ENCODE measurements around the gene ATP1A1. TPM values are rescaled to one million over a fixed set of nuclear protein-coding genes. Genes with fewer than 3 reads are reported as not detected.

The ATP1A1 gene
- polyA plus RNA-seq, 2 of the 4 experiments (the other 2 are of a cell fraction) = 119 to 171 TPM

- Histone ChIP-seq H3K27ac (peak overlapping the region; percentile 93 to 97), H3K4me1 (peaks cover 67% of the 10 kb centered on the region), H3K4me3 (peak overlapping the region; percentile 99; the same call in 2 of the 3 replicates), H3K9me3 (no peaks in the 10 kb centered on the region), H3K4me2 (peak overlapping the region; percentile 93)
- 11% methylated on average over 9 of the region's 9 CpGs for WGBS (ENCODE audit: missing lambda C conversion rate)
- ChIA-PET CTCF (interaction anchor here (1.2 to 1.6 kb wide), 3 partner anchors 11 to 124 kb away, joined by 3 to 4 read pairs (median 3); no protein-coding TSS in a partner anchor), POLR2A (interaction anchor here (0.6 to 0.9 kb wide), 2 partner anchors 42 to 109 kb away, joined by 3 to 4 read pairs; no protein-coding TSS in a partner anchor)
- TF ChIP-seq HEYL (CRISPR knock-in tag; IDR thresholded peaks at IDR 0.05) = no peak
- TF ChIP-seq FOSL2 (IDR thresholded peaks at IDR 0.05) = no peak
- TF ChIP-seq FOSL2 (CRISPR knock-in tag; IDR thresholded peaks at IDR 0.05) = 0 out of 2 replicates have a peak, but pooled peaks have one; percentile 17
- TF ChIP-seq MAFK (IDR thresholded peaks at IDR 0.05; ENCODE audit: partially characterized antibody) = peak; percentile 43
- no peak for TF ChIP-seq ESRRA (IDR thresholded peaks at IDR 0.05; ENCODE audit: borderline replicate concordance, low read length)
- DNase-seq (ENCODE audit: low read depth in 1 of 2, low spot score in 1 of 2) (peak in 1 of 2 experiments; percentile 46), ATAC-seq (peak in 1 of 2 experiments; percentile 7; a peak in 2 of 6 replicates), FAIRE-seq (no peak)
These were observed 3.1 kb downstream of the ATP1A1 start for GRCh38 chr1:116375887-116376728.

DNA sequence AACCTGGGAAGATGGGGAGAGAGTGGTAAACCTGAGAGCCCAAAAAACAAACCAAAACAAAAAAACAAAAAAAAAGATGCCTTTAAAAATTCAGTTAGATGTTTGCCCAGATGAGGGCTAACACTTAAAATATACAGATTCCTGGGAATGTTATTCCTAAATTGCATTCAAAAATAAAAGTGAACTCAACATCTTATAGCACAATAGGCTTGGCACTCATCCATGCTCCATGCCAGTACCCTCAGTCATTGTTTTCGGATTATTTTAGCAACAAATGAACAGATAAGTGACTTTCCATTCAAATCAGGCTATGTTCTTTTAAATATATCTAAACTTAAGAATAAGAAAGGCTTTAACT is 3.7 kb downstream of the ATP1A1 start:
- WGBS (ENCODE audit: missing lambda C conversion rate) = 17% methylated on average over 1 of the region's 1 CpG
- no peak for ATAC-seq
- Histone ChIP-seq H3K4me3 (peak overlapping the region; percentile 99; the same call in 2 of the 3 replicates), H3K27ac (peak overlapping the region; percentile 93 to 97), H3K4me1 (peaks cover 68% of the 10 kb centered on the region), H3K4me2 (peak overlapping the region; percentile 93), H3K9me3 (no peaks in the 10 kb centered on the region)
- no peak for DNase-seq (ENCODE audit: low read depth in 1 of 2, low spot score in 1 of 2)
- TF ChIP-seq HEYL (CRISPR knock-in tag; IDR thresholded peaks at IDR 0.05) = no peak
- no peak for TF ChIP-seq JUNB (IDR thresholded peaks at IDR 0.05)
- no peak for TF ChIP-seq ESRRA (IDR thresholded peaks at IDR 0.05; ENCODE audit: borderline replicate concordance, low read length)
- no peak for TF ChIP-seq ZFP36 (IDR thresholded peaks at IDR 0.05; ENCODE audit: borderline replicate concordance, partially characterized antibody)
- TF ChIP-seq ATOH8 (CRISPR knock-in tag; IDR thresholded peaks at IDR 0.05; ENCODE audit: low read depth) = no peak
- no peak for TF ChIP-seq CHD4 (IDR thresholded peaks at IDR 0.05; ENCODE audit: borderline replicate concordance)
- TF ChIP-seq SREBF2 (IDR thresholded peaks at IDR 0.05) = no peak
- no peak for TF ChIP-seq ZC3H11A (IDR thresholded peaks at IDR 0.05)
- TF ChIP-seq EP300 (IDR thresholded peaks at IDR 0.05) = no peak
- TF ChIP-seq EHF (CRISPR knock-in tag; IDR thresholded peaks at IDR 0.05) = no peak
- FAIRE-seq = no peak
- POLR2A ChIA-PET = interaction anchor here (0.9 kb wide), 1 partner anchor 42 kb away, joined by 3 read pairs; no protein-coding TSS in a partner anchor
- CTCF ChIA-PET = interaction anchor here (1.2 to 1.6 kb wide), 2 partner anchors 10 to 12 kb away, joined by 3 read pairs; no protein-coding TSS in a partner anchor

- Histone ChIP-seq H3K9me3 (no peaks in the 10 kb centered on the region), H3K4me2 (peak overlapping the region; percentile 93), H3K4me3 (peak overlapping the region; percentile 7; the same call in 1 of the 3 replicates), H3K4me1 (peaks cover 63% of the 10 kb centered on the region), H3K27ac (peak overlapping the region; percentile 93 to 97)
- FAIRE-seq (no peak), ATAC-seq (peak in 1 of 2 experiments; percentile 22; a peak in 2 of 6 replicates), DNase-seq (ENCODE audit: low read depth in 1 of 2, low spot score in 1 of 2) (peak in 1 of 2 experiments; percentile 45)
- WGBS (ENCODE audit: missing lambda C conversion rate) = 53% methylated on average over 13 of the region's 13 CpGs
- CTCF ChIA-PET = interaction anchor here (1.6 kb wide), 1 partner anchor 11 kb away, joined by 3 read pairs; no protein-coding TSS in a partner anchor
- TF ChIP-seq CEBPB (IDR thresholded peaks at IDR 0.05) (0 out of 4 replicates have a peak, but pooled peaks of 1 of the 2 experiments have one; percentile 22), RCOR1 (IDR thresholded peaks at IDR 0.05; ENCODE audit: low read depth, low read length) (no peak), FOSL2 (IDR thresholded peaks at IDR 0.05) (0 out of 2 replicates have a peak, but pooled peaks have one; percentile 26), FOSL2 (CRISPR knock-in tag; IDR thresholded peaks at IDR 0.05) (peak; percentile 72), ZC3H11A (IDR thresholded peaks at IDR 0.05) (no peak)
- TF ChIP-seq, protein P1, sequence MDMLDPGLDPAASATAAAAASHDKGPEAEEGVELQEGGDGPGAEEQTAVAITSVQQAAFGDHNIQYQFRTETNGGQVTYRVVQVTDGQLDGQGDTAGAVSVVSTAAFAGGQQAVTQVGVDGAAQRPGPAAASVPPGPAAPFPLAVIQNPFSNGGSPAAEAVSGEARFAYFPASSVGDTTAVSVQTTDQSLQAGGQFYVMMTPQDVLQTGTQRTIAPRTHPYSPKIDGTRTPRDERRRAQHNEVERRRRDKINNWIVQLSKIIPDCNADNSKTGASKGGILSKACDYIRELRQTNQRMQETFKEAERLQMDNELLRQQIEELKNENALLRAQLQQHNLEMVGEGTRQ (IDR thresholded peaks at IDR 0.05) = no peak
- POLR2A ChIA-PET = interaction anchor here (0.9 kb wide), 1 partner anchor 41 kb away, joined by 3 read pairs; no protein-coding TSS in a partner anchor
These were observed 4.8 kb downstream of the ATP1A1 start for GRCh38 chr1:116377541-116378529.

Data from A549 (cell line).